ENCODE data around the gene GOLGA6B. TPM values are rescaled to one million over a fixed set of nuclear protein-coding genes. Genes with fewer than 3 reads are reported as not detected.

Gene GOLGA6B
- total RNA-seq, 1 experiment from 2014 or later = 0.10 TPM

GRCh38 chr15:72685925-72686794 lies 31.7 kb downstream of the GOLGA6B start, which contains the start of the genes BBS4 and HIGD2B:
TSS of gene BBS4 (plus strand) at chr15:72686207. CDS start at chr15:72686228, 21 bp downstream.
TSS of gene HIGD2B (minus strand) at chr15:72686182. CDS start at chr15:72676374, 9,808 bp downstream.
- Histone ChIP-seq H3K4me3 (replicated peaks in 1 of 2; ENCODE audit: low read depth in 1 of 2, low read length in 2 of 2) (peak within 1 kb of the TSS; percentile 64 to 75), H3K27ac (ENCODE audit: low read depth, low read length) (peak within 1 kb of the TSS; percentile 87), H3K9me2 (ENCODE audit: insufficient read depth) (no peaks in the 10 kb centered on the region), H3K9ac (ENCODE audit: low read length) (peak within 1 kb of the TSS; percentile 89), H3K9me3 (ENCODE audit: control insufficient read depth in 1 of 2, insufficient read depth in 1 of 2, low read depth in 1 of 2, low read length in 2 of 2) (no peaks in the 10 kb centered on the region), H3K27me3 (ENCODE audit: insufficient read depth, low read length) (no peaks in the 10 kb centered on the region), H3K4me2 (ENCODE audit: low read length) (peak within 1 kb of the TSS; percentile 81), H3K36me3 (ENCODE audit: control insufficient read depth in 1 of 2, insufficient read depth in 2 of 2, low read length in 2 of 2) (no peaks in the 10 kb centered on the region), H3K79me2 (ENCODE audit: insufficient read depth, low read length) (0 out of 2 replicates have a peak, but pooled peaks cover 9% of the 10 kb centered on the region), H3K4me1 (ENCODE audit: control insufficient read depth in 1 of 2, insufficient read depth in 2 of 2, low read length in 2 of 2) (peaks cover 8 to 10% of the 10 kb centered on the region in 2 experiments; a peak in 3 of 4 replicates), H2AFZ (ENCODE audit: low read depth, low read length, poor library complexity, severe bottlenecking) (peak within 1 kb of the TSS; percentile 87), H4K20me1 (ENCODE audit: insufficient read depth) (no peaks in the 10 kb centered on the region)
- ChIA-PET RAD21 (ENCODE audit: low non-redundant PET in 1 of 2, low total read pairs in 2 of 2, uncharacterized antibody in 2 of 2, unreplicated experiment in 2 of 2) (interaction anchor here in 1 of 2 experiments (0.6 kb wide), 1 partner anchor 8 kb away, joined by 3 read pairs; no protein-coding TSS in a partner anchor), POLR2A (interaction anchor here (0.6 to 2.1 kb wide), 2 partner anchors 8 to 380 kb away, joined by 5 read pairs; no protein-coding TSS in a partner anchor), CTCF (interaction anchor here (1.0 to 2.9 kb wide), 4 partner anchors 11 to 86 kb away, joined by 3 to 12 read pairs (median 6); no protein-coding TSS in a partner anchor)
- DNase-seq (ENCODE audit: low read depth, low spot score) (peak; percentile 90), ATAC-seq (peak; percentile 93)
- intact Hi-C loops (cut with micrococcal nuclease) = no loop called here
- TSS peak; percentile 84 for BruUV-seq (replicated peaks)
- TF ChIP-seq EZH2 (IDR thresholded peaks at IDR 0.05) = no peak
- TF ChIP-seq, protein P1, sequence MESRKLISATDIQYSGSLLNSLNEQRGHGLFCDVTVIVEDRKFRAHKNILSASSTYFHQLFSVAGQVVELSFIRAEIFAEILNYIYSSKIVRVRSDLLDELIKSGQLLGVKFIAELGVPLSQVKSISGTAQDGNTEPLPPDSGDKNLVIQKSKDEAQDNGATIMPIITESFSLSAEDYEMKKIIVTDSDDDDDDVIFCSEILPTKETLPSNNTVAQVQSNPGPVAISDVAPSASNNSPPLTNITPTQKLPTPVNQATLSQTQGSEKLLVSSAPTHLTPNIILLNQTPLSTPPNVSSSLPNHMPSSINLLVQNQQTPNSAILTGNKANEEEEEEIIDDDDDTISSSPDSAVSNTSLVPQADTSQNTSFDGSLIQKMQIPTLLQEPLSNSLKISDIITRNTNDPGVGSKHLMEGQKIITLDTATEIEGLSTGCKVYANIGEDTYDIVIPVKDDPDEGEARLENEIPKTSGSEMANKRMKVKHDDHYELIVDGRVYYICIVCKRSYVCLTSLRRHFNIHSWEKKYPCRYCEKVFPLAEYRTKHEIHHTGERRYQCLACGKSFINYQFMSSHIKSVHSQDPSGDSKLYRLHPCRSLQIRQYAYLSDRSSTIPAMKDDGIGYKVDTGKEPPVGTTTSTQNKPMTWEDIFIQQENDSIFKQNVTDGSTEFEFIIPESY (IDR thresholded peaks at IDR 0.05; ENCODE audit: extremely low read depth, insufficient replicate concordance, low read length) = peak; percentile 50
- peak; percentile 86 for TF ChIP-seq POLR2A (IDR thresholded peaks at IDR 0.05; ENCODE audit: borderline replicate concordance, extremely low read depth, insufficient read depth, insufficient read length)
- no peak for TF ChIP-seq CTCF (IDR thresholded peaks at IDR 0.05 in 2 of 3, conservative IDR thresholded peaks at IDR 0.05 in 1 of 3; ENCODE audit: borderline replicate concordance in 1 of 3, insufficient read depth in 1 of 3, low read depth in 2 of 3, low read length in 2 of 3)
- TF ChIP-seq SRF (IDR thresholded peaks at IDR 0.05; ENCODE audit: low read depth) = no peak
- TF ChIP-seq YY1 (IDR thresholded peaks at IDR 0.05; ENCODE audit: extremely low read depth, insufficient replicate concordance, low read depth, low read length) = peak; percentile 91
- TF ChIP-seq CBX3 (IDR thresholded peaks at IDR 0.05; ENCODE audit: low read depth) = peak; percentile 53; the same call in 1 of the 2 replicates
- peak; percentile 83 for TF ChIP-seq POLR2AphosphoS5 (IDR thresholded peaks at IDR 0.05; ENCODE audit: low read depth, low read length)
- no peak for TF ChIP-seq REST (IDR thresholded peaks at IDR 0.05; ENCODE audit: low read depth)
- TF ChIP-seq TCF7L2 (IDR thresholded peaks at IDR 0.05; ENCODE audit: borderline replicate concordance, extremely low read depth, insufficient read depth, insufficient read length) = peak; percentile 65
- TF ChIP-seq ZNF274 (IDR thresholded peaks at IDR 0.05; ENCODE audit: low read depth, low read length) = no peak
- peak; percentile 81 for TF ChIP-seq ZFX (IDR thresholded peaks at IDR 0.05)
- TF ChIP-seq SIN3A (IDR thresholded peaks at IDR 0.05; ENCODE audit: low read depth) = peak; percentile 51; the same call in 1 of the 2 replicates
- no peak for TF ChIP-seq EZH2phosphoT487 (IDR thresholded peaks at IDR 0.05; ENCODE audit: borderline replicate concordance)
- peak; percentile 69 for TF ChIP-seq ELF1 (IDR thresholded peaks at IDR 0.05; ENCODE audit: borderline replicate concordance, low read depth)
- peak; percentile 12; the same call in 1 of the 2 replicates for TF ChIP-seq MAX (IDR thresholded peaks at IDR 0.05)
- TF ChIP-seq CEBPB (IDR thresholded peaks at IDR 0.05; ENCODE audit: low read depth) = no peak
